Measurements from ENCODE around the gene SPATA17. TPM values are rescaled to one million over a fixed set of nuclear protein-coding genes. Genes with fewer than 3 reads are reported as not detected.

The SPATA17 gene, protein sequence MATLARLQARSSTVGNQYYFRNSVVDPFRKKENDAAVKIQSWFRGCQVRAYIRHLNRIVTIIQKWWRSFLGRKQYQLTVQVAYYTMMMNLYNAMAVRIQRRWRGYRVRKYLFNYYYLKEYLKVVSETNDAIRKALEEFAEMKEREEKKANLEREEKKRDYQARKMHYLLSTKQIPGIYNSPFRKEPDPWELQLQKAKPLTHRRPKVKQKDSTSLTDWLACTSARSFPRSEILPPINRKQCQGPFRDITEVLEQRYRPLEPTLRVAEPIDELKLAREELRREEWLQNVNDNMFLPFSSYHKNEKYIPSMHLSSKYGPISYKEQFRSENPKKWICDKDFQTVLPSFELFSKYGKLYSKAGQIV
- total RNA-seq (2022; extraction: Qiagen RNA extraction) = 2.0 to 2.8 TPM (median 2.7 TPM) in 5 replicates

DNA sequence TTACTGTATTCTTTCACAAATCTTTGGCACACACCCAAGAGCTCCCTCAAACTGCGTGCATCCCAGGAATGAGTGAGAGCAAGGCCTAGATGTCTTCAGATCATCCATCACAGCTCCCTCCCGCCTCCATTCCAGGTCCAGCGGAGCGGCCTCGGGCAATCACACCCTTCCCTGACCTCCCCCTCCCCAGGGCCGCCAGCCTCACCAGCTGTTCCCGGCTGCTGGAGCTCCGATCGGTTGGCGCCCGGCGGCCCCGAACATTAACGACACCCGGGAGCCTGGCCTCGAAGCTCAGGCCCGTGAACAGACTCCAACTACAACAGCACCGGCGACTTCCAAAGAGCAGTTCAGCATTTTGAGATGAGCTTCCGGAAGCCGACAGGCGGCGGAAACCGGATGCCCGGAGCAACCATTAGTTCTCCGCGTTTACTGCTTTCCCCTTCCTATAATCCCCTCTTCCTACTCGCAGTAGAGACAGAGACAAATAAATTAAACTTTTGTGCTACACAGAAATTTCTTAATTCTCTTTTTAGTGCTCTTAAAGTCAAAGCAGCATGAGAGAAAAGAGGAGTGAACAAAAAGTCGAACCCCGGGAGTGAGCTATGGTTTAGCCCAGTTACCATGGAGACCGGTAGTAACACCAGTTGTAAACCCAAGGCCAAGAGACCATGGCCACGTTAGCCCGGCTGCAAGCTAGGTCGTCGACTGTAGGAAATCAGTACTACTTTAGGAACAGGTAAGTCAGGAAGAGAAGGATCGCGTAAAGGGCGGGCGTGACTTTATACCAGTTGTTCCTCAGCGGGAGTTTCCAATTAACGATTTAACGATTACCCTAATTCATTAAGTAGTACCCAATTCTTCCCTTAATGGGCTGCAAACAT is at the start of gene SPATA17, which contains the start of gene GPATCH2:
Gene SPATA17, plus strand, starts transcription at position 634 of the 881 bp plus-strand sequence. Its CDS starts 35 bp downstream, at position 669.
Gene GPATCH2, minus strand, starts transcription at position 380 of the 881 bp plus-strand sequence. Its CDS starts 119 bp downstream, at position 261.

Other genes starting within 250 kb of the SPATA17 start
- 7.3 to 9.9 TPM (median 8.4 TPM) in 5 replicates for gene GPATCH2, start 254 bp upstream of the SPATA17 start, total RNA-seq (2022; extraction: Qiagen RNA extraction)

Measured in A549 treated with CORT108297 at 1 μM for 4 hours (cell line).